ENCODE results near the gene CERK. TPM values are rescaled to one million over a fixed set of nuclear protein-coding genes. Genes with fewer than 3 reads are reported as not detected.
"Not testable (repeated sequence)": the region's sequence is repeated elsewhere in the genome, so short reads cannot be mapped to it uniquely, and the experiment has no call there.

The CERK gene
- total and polyA plus RNA-seq, 9 of the 15 experiments (the other 6 are each of a cell fraction or from before 2014, with no cell fraction given), result 1.1 to 14.9 (median 8.7) TPM

DNA sequence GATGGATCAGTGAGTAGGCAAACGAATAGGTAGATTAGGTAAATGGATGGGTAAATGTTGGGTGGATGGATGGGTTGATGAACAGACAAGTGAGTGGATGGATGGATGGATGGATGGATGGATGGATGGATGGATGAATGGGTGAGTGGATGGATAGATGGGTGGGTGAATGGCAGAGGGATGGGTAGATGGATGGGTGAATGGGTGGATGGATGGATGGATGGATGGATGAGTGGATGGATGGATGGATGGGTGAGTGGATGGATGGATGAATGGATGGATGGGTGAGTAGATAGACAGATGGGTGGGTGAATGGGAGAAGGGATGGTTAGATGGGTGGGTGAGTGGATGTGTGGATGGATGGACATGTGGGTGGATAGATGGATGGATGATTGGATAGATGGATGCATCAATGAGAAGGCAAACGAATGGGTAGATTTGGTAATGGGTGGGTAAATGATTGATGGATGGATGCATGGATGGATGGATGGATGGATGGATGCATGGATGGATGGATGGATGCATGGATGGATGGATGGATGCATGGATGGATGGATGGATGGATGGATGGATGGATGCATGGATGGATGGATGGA is 89.7 kb downstream of the CERK start:
- in situ Hi-C loops (cut with MboI), result loop anchor here (10.0 kb wide), 1 partner anchor 84 kb away; no protein-coding TSS in a partner anchor
- H2AFZ ChIP-seq (ENCODE audit: low read depth, low read length); H3K9ac ChIP-seq (ENCODE audit: insufficient read depth in 1 of 2, low read depth in 2 of 2, low read length in 2 of 2); POLR2A ChIA-PET; ATAC-seq; H3K4me3 ChIP-seq; H3K36me3 ChIP-seq (ENCODE audit: control insufficient read depth, insufficient read depth, low read length); H3K4me2 ChIP-seq (ENCODE audit: insufficient read depth, low read length); intact Hi-C loops (cut with micrococcal nuclease); H3K9me3 ChIP-seq (replicated peaks; ENCODE audit: control insufficient read depth, insufficient read depth, low read depth, low read length); H3K27ac ChIP-seq (ENCODE audit: extremely low read depth, low read depth, low read length); DNase-seq (ENCODE audit: extremely low read depth in 1 of 4, low spot score in 3 of 4); H3K9me1 ChIP-seq (ENCODE audit: control insufficient read depth, insufficient read depth, low read length); FAIRE-seq; H4K20me1 ChIP-seq (replicated peaks; ENCODE audit: control insufficient read depth, insufficient read depth, low read length); H3K27me3 ChIP-seq (ENCODE audit: control insufficient read depth in 2 of 2, insufficient read depth in 2 of 2, low read length in 2 of 2); BruUV-seq (replicated peaks): not testable (repeated sequence)
- CTCF ChIA-PET (ENCODE audit: low intra/inter-chr PET ratio), result interaction anchor here (1.3 kb wide), 1 partner anchor 86 kb away, joined by 3 read pairs; no protein-coding TSS in a partner anchor
- TF ChIP-seq, protein P1, sequence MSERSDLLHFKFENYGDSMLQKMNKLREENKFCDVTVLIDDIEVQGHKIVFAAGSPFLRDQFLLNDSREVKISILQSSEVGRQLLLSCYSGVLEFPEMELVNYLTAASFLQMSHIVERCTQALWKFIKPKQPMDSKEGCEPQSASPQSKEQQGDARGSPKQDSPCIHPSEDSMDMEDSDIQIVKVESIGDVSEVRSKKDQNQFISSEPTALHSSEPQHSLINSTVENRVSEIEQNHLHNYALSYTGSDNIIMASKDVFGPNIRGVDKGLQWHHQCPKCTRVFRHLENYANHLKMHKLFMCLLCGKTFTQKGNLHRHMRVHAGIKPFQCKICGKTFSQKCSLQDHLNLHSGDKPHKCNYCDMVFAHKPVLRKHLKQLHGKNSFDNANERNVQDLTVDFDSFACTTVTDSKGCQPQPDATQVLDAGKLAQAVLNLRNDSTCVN (CRISPR knock-in tag; IDR thresholded peaks at IDR 0.05), result 0 out of 2 replicates have a peak, but pooled peaks have one; percentile 9
- TF ChIP-seq EHMT2 (IDR thresholded peaks at IDR 0.05), result peak; percentile 74
- Histone ChIP-seq H3K4me1 (replicated peaks in 1 of 2; ENCODE audit: control insufficient read depth in 2 of 2, insufficient read depth in 2 of 2, low read length in 2 of 2) (peaks cover 41 to 48% of the 10 kb centered on the region in 2 experiments), H3K79me2 (ENCODE audit: control insufficient read depth, insufficient read depth, low read length) (peaks cover 49% of the 10 kb centered on the region)
- WGBS (ENCODE audit: insufficient coverage, low coverage, missing lambda C conversion rate), result 58% methylated on average over 2 of the region's 2 CpGs

DNA sequence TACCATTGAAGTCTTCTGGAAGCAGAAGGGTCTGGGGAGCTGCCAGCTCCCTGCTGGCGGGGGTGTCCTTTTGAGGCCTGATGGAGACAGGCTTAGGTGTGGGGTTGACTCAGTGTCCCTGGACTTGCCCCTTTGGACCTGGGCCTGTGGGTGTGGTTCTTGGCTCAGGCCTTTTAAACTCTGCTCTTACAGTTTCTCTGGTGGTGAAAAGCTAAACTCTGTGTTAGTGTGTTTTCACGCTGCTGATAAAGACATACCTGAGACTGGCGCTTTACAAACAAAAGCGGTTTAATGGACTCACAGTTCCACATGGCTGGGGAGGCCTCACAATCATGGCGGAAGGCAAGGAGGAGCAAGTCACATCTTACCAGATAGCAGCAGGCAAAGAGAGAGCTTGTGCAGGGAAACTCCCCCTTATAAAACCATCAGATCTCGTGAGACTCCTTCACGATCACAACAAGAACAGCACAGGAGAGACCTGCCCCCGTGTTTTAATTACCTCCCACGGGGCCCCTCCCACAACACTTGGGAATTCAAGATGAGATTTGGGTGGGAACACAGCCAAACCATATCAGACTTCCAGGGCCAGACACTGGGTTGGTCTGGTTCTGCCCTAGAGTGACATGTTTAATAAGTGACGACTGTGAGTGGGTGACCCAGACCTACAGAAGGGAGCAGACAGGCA is 91.4 kb downstream of the CERK start:
- Histone ChIP-seq H3K36me3 (ENCODE audit: control insufficient read depth, insufficient read depth, low read length) (0 out of 3 replicates have a peak, but pooled peaks cover 3% of the 10 kb centered on the region), H3K4me2 (ENCODE audit: insufficient read depth, low read length) (no peak overlapping the region), H3K27ac (ENCODE audit: extremely low read depth, low read depth, low read length) (no peak overlapping the region), H2AFZ (ENCODE audit: low read depth, low read length) (no peak overlapping the region), H4K20me1 (replicated peaks; ENCODE audit: control insufficient read depth, insufficient read depth, low read length) (no peaks in the 10 kb centered on the region), H3K4me3 (no peak overlapping the region), H3K9me1 (ENCODE audit: control insufficient read depth, insufficient read depth, low read length) (no peaks in the 10 kb centered on the region), H3K9ac (ENCODE audit: insufficient read depth in 1 of 2, low read depth in 2 of 2, low read length in 2 of 2) (no peak overlapping the region), H3K4me1 (replicated peaks in 1 of 2; ENCODE audit: control insufficient read depth in 2 of 2, insufficient read depth in 2 of 2, low read length in 2 of 2) (peaks cover 28 to 31% of the 10 kb centered on the region in 2 experiments), H3K79me2 (ENCODE audit: control insufficient read depth, insufficient read depth, low read length) (peaks cover 33% of the 10 kb centered on the region), H3K9me3 (replicated peaks; ENCODE audit: control insufficient read depth, insufficient read depth, low read depth, low read length) (no peaks in the 10 kb centered on the region), H3K27me3 (ENCODE audit: control insufficient read depth in 2 of 2, insufficient read depth in 2 of 2, low read length in 2 of 2) (no peaks in the 10 kb centered on the region)
- intact Hi-C loops (cut with micrococcal nuclease) (no loop called here), in situ Hi-C loops (cut with MboI) (loop anchor here (10.0 kb wide), 1 partner anchor 82 kb away; no protein-coding TSS in a partner anchor)
- CTCF ChIA-PET (ENCODE audit: low intra/inter-chr PET ratio), result no interaction called here
- ATAC-seq (no peak), DNase-seq (ENCODE audit: extremely low read depth in 1 of 4, low spot score in 3 of 4) (no peak), FAIRE-seq (no peak)
- TF ChIP-seq CHD2 (IDR thresholded peaks at IDR 0.05; ENCODE audit: low read depth, low read length) (peak; percentile 62), CBFB (CRISPR knock-in tag; IDR thresholded peaks at IDR 0.05) (no peak), KLF16 (IDR thresholded peaks at IDR 0.05) (no peak)
- 46% methylated on average over 8 of the region's 10 CpGs for WGBS (ENCODE audit: insufficient coverage, low coverage, missing lambda C conversion rate)
- POLR2A ChIA-PET, result no interaction called here
- BruUV-seq (replicated peaks), result no TSS peak

DNA sequence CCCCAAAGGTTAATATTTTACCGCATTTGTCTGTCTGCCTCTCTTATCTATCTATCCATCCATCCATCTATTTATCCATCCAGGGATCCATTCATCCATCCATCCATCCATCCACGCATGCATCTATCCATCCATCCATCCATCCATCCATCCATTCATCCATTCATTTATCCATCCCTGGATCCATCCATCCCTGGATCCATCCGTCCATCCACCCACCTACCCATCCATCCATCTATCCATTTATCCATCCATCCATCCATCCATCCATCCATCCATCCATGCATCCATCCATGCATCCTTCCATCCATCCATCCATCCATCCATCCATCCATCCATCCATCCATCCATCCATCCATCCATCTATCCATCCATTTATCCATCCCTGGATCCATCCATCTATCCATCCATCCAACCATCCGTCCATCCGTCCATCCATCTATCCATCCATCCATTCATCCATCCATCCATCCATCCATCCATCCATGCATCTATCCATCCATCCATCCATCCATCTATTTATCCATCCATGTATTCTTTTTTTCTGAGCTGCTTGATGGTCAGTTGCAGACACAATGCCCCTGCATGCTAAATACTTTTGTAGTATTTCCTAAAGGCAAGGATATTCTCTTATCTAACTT is 95.1 kb downstream of the CERK start:
- H3K9me1 ChIP-seq (ENCODE audit: control insufficient read depth, insufficient read depth, low read length); H3K4me1 ChIP-seq (replicated peaks in 1 of 2; ENCODE audit: control insufficient read depth in 2 of 2, insufficient read depth in 2 of 2, low read length in 2 of 2); H2AFZ ChIP-seq (ENCODE audit: low read depth, low read length); BruUV-seq (replicated peaks); DNase-seq (ENCODE audit: extremely low read depth in 1 of 4, low spot score in 3 of 4); H3K27ac ChIP-seq (ENCODE audit: extremely low read depth, low read depth, low read length); H3K27me3 ChIP-seq (ENCODE audit: control insufficient read depth in 2 of 2, insufficient read depth in 2 of 2, low read length in 2 of 2); ATAC-seq; H3K4me3 ChIP-seq; intact Hi-C loops (cut with micrococcal nuclease); H3K79me2 ChIP-seq (ENCODE audit: control insufficient read depth, insufficient read depth, low read length); H3K4me2 ChIP-seq (ENCODE audit: insufficient read depth, low read length); H3K9ac ChIP-seq (ENCODE audit: insufficient read depth in 1 of 2, low read depth in 2 of 2, low read length in 2 of 2); CTCF ChIA-PET (ENCODE audit: low intra/inter-chr PET ratio); H4K20me1 ChIP-seq (replicated peaks; ENCODE audit: control insufficient read depth, insufficient read depth, low read length); FAIRE-seq; POLR2A ChIA-PET; H3K9me3 ChIP-seq (replicated peaks; ENCODE audit: control insufficient read depth, insufficient read depth, low read depth, low read length): not testable (repeated sequence)
- WGBS (ENCODE audit: insufficient coverage, low coverage, missing lambda C conversion rate), result 83% methylated on average over 5 of the region's 5 CpGs
- peaks cover 11% of the 10 kb centered on the region; the same call in 2 of the 3 replicates for H3K36me3 ChIP-seq (ENCODE audit: control insufficient read depth, insufficient read depth, low read length)
- in situ Hi-C loops (cut with MboI), result loop anchor here (10.0 kb wide), 1 partner anchor 78 kb away; no protein-coding TSS in a partner anchor
